Measurements from ENCODE around the gene SQOR.

Gene SQOR

GRCh38 chr15:45634432-45635190 lies at the start of gene SQOR:
TSS of gene SQOR (plus strand) at chr15:45635029. CDS start at chr15:45658924, 23,895 bp downstream.
- DNase-seq, result peak; percentile 79

- no peak for DNase-seq
Measured at GRCh38 chr15:45585069-45585791, 49.6 kb upstream of the SQOR start.

- no peak for DNase-seq
Measured at GRCh38 chr15:45586125-45586524, 48.7 kb upstream of the SQOR start.

GRCh38 chr15:45586601-45587094 lies 48.2 kb upstream of the SQOR start:
- DNase-seq, result no peak

GRCh38 chr15:45587095-45587862 lies 47.5 kb upstream of the SQOR start, which contains the start of gene BLOC1S6:
TSS of gene BLOC1S6 (plus strand) at chr15:45587379. CDS start at chr15:45587444, 65 bp downstream.
- DNase-seq, result peak; percentile 87

GRCh38 chr15:45587863-45588170 lies 47.0 kb upstream of the SQOR start:
- no peak for DNase-seq

- no peak for DNase-seq
Measured at GRCh38 chr15:45588219-45588875, 46.5 kb upstream of the SQOR start.

- DNase-seq, result no peak
Measured at GRCh38 chr15:45589256-45589655, 45.6 kb upstream of the SQOR start.

GRCh38 chr15:45594319-45594718 lies 40.5 kb upstream of the SQOR start:
- no peak for DNase-seq

- DNase-seq, result no peak
Measured at GRCh38 chr15:45594835-45595530, 39.8 kb upstream of the SQOR start.

- DNase-seq, result no peak
Measured at GRCh38 chr15:45603881-45604280, 30.9 kb upstream of the SQOR start.

- DNase-seq, result no peak
Measured at GRCh38 chr15:45604326-45604725, 30.5 kb upstream of the SQOR start.

GRCh38 chr15:45606413-45606812 lies 28.4 kb upstream of the SQOR start:
- DNase-seq, result no peak

- no peak for DNase-seq
Measured at GRCh38 chr15:45606841-45607240, 28.0 kb upstream of the SQOR start.

GRCh38 chr15:45611305-45611704 lies 23.5 kb upstream of the SQOR start:
- DNase-seq, result no peak

- DNase-seq, result no peak
Measured at GRCh38 chr15:45612790-45613415, 21.9 kb upstream of the SQOR start.

- DNase-seq, result no peak
Measured at GRCh38 chr15:45616901-45617323, 17.9 kb upstream of the SQOR start.

- DNase-seq, result no peak
Measured at GRCh38 chr15:45618813-45619212, 16.0 kb upstream of the SQOR start.

- DNase-seq, result no peak
Measured at GRCh38 chr15:45628136-45628535, 6.7 kb upstream of the SQOR start.

- DNase-seq, result no peak
Measured at GRCh38 chr15:45630917-45631691, 3.7 kb upstream of the SQOR start.

- no peak for DNase-seq
Measured at GRCh38 chr15:45631776-45632175, 3.1 kb upstream of the SQOR start.

All from NCI-H774 (cell line).